Naive thymus-derived CD8-positive, alpha-beta T cell (primary cell): ENCODE results near the gene MYO18B. TPM values are rescaled to one million over a fixed set of nuclear protein-coding genes. Genes with fewer than 3 reads are reported as not detected.
A peak's percentile ranks its signal among the peaks of the same experiment; 100 is the strongest.

Source experiments
- ATAC-seq, 2 donors: fragments of 150-1000 bp; cut with Tn5 transposase in 1 of 2; sonication (Bioruptor Pico), chemical (Tn5 transposase) in 1 of 2; 1 replicate in 1 of 2; 2 replicates in 1 of 2; pipeline ENCODE4 v1.10.0; 2021; ENCODE audit warnings: mild to moderate bottlenecking in 2 of 2, moderate library complexity in 2 of 2
- POLR2A ChIA-PET: fragments of 350-600 bp; sonication (Branson Sonifier 250); formaldehyde crosslinking; loops from one replicate; lab custom pipeline; 2021; ENCODE audit warnings: antibody characterized with exemption; lab: Charles Lee
- DNase-seq, 10 donors: peaks; one replicate each; pipeline versions ENCODE4 v3.0.0 to v3.0.0-alpha.2; 2020 to 2022
- H3K27ac Mint-ChIP-seq, 10 donors: one replicate each; pipeline ENCODE4 v1.8.0; 2020 to 2022; ENCODE audit warnings: mild to moderate bottlenecking in 10 of 10, mixed read lengths in 10 of 10, moderate library complexity in 4 of 10, inconsistent platforms in 1 of 10
- H3K27me3 Mint-ChIP-seq, 5 donors: one replicate each; pipeline ENCODE4 v1.8.0; 2021 to 2022; ENCODE audit warnings: mixed read lengths in 5 of 5
- H3K36me3 Mint-ChIP-seq, 3 donors: one replicate each; pipeline ENCODE4 v1.8.0; 2020 to 2022; ENCODE audit warnings: mixed read lengths in 3 of 3, mild to moderate bottlenecking in 2 of 3, inconsistent platforms in 1 of 3
- H3K4me1 Mint-ChIP-seq, 4 donors: one replicate each; pipeline ENCODE4 v1.8.0; 2021 to 2022; ENCODE audit warnings: mixed read lengths in 4 of 4
- H3K4me3 Mint-ChIP-seq, 10 donors: one replicate each; pipeline ENCODE4 v1.8.0; 2020 to 2022; ENCODE audit warnings: mild to moderate bottlenecking in 10 of 10, mixed read lengths in 10 of 10, moderate library complexity in 6 of 10, inconsistent platforms in 1 of 10
- H3K9me3 Mint-ChIP-seq, 9 donors: one replicate each; pipeline ENCODE4 v1.8.0; 2020 to 2022; ENCODE audit warnings: mixed read lengths in 9 of 9, mild to moderate bottlenecking in 3 of 9, inconsistent platforms in 1 of 9, moderate library complexity in 1 of 9
- polyA plus RNA-seq, 3 donors: library from polyadenylated mRNA; unstranded; fragments of 300-500 nt; fragmentation: Illumina TruSeq; gene quantifications; one replicate each; pipeline ENCODE4 v1.2.3, GENCODE V29; 2021
- total RNA-seq, 8 experiments: library from RNA in 2 of 8; stranded (reverse) in 2 of 8; gene quantifications; one replicate each; pipeline ENCODE4 v1.2.3 and lab custom pipeline; 2021 to 2026

MYO18B gene
- total and polyA plus RNA-seq, 5 experiments from 2014 or later = 0.14 to 1.4 (median 1.1) TPM; not detected in 2

DNA sequence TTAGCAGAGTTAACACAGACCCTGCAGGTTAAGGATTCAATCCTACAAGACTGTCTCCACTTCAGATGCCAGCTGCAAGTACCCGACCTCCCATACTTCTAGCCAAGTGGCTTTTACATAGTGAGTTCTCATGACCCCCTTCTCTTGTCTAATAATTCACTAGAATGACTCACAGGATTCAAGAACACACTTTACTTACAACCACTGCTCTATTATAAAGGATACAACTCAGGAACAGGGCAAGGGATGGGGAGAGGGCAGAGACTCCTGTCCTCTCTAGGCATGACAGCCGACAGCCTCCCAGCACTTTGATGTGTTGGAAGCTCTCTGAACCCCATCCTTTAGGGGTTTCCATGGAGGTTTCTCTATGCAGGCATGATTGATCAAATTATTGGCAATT, 60.0 kb downstream of the MYO18B start:
- Mint-ChIP-seq H3K4me3 (no peak overlapping the region), H3K4me1 (peaks cover 0 to 1% (median 0%) of the 10 kb centered on the region in 4 donors), H3K9me3 (peaks cover 0 to 2% (median 0%) of the 10 kb centered on the region in 9 donors), H3K27me3 (peaks cover 4 to 47% (median 15%) of the 10 kb centered on the region in 5 donors), H3K36me3 (no peaks in the 10 kb centered on the region), H3K27ac (no peak overlapping the region)
- POLR2A ChIA-PET = no interaction called here
- DNase-seq (no peak), ATAC-seq (no peak)

DNA sequence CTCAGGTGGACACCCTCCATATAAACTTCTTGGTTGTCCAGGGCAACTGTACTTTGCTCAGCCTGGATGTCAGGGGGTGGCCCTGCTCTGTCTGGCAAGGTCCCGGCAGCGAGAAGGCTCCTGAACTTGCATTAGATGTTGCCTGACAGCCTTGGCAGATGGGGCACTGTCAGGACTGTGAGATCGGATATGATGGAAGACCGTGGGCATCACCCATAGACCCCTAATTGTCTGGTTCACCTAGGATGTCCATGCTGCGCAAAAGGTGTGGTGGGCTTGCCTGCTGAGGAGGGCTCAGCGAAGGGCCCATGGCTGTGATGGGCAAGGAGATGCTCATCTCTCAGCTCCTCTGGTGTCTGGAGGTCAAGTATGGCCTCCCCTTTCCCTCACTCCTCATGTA, 62.7 kb downstream of the MYO18B start:
- H3K27ac Mint-ChIP-seq = no peak overlapping the region
- H3K27me3 Mint-ChIP-seq = peaks cover 4 to 41% (median 14%) of the 10 kb centered on the region in 5 donors
- no peaks in the 10 kb centered on the region for H3K36me3 Mint-ChIP-seq
- no peak for DNase-seq
- H3K4me3 Mint-ChIP-seq = no peak overlapping the region
- POLR2A ChIA-PET = no interaction called here
- H3K4me1 Mint-ChIP-seq = peaks cover 0 to 1% (median 0%) of the 10 kb centered on the region in 4 donors
- ATAC-seq = no peak
- peaks cover 0 to 2% (median 0%) of the 10 kb centered on the region in 9 donors for H3K9me3 Mint-ChIP-seq

DNA sequence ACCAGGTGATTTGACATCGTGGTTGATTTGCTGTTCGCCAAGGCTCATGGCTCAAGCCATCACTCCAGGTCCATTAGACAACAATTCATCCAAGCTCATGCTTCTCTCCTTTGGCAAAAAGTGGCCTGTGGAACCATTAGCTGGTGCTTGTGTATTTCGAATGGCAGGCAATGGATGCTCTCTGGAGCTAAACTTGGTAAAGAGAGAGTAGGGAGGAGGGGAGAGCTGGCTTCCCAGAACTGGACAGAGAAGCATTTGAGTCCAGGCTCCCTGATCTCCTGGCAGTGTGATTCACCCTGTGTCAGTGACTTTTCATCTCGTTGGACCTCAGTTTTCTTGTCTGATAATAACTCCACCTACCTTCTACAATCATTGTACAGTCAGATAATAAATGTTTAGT, 64.6 kb downstream of the MYO18B start:
- DNase-seq = no peak
- Mint-ChIP-seq H3K4me3 (no peak overlapping the region), H3K9me3 (peaks cover 0 to 2% (median 0%) of the 10 kb centered on the region in 9 donors), H3K27me3 (peaks cover 5 to 42% (median 12%) of the 10 kb centered on the region in 5 donors), H3K4me1 (peaks cover 0 to 1% (median 0%) of the 10 kb centered on the region in 4 donors), H3K27ac (no peak overlapping the region), H3K36me3 (no peaks in the 10 kb centered on the region)
- POLR2A ChIA-PET = no interaction called here
- ATAC-seq = no peak

DNA sequence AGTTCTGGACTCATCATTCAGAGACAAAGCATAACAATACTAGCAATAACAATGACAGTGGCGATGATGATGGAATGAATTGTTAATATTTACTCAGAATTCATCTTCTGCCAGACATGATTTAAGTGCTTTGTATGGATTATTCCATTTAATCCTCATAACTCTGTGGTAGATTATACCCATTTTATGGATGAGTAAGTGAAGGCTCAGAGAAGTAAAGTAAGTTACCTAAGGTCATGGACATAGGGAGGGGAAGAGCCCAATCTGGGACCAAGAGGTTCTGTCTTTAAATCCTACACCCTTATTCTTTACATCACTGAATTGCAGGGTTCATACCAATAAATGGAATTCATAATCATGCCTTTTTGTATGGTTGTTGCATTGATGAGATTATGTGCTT, 72.7 kb downstream of the MYO18B start:
- DNase-seq (no peak), ATAC-seq (no peak)
- POLR2A ChIA-PET = no interaction called here
- H3K27me3 Mint-ChIP-seq = peaks cover 18 to 75% (median 32%) of the 10 kb centered on the region in 5 donors
- no peak overlapping the region for H3K4me3 Mint-ChIP-seq
- no peaks in the 10 kb centered on the region for H3K4me1 Mint-ChIP-seq
- H3K36me3 Mint-ChIP-seq = no peaks in the 10 kb centered on the region
- H3K27ac Mint-ChIP-seq = no peak overlapping the region
- peaks cover 0 to 3% (median 0%) of the 10 kb centered on the region in 9 donors for H3K9me3 Mint-ChIP-seq

DNA sequence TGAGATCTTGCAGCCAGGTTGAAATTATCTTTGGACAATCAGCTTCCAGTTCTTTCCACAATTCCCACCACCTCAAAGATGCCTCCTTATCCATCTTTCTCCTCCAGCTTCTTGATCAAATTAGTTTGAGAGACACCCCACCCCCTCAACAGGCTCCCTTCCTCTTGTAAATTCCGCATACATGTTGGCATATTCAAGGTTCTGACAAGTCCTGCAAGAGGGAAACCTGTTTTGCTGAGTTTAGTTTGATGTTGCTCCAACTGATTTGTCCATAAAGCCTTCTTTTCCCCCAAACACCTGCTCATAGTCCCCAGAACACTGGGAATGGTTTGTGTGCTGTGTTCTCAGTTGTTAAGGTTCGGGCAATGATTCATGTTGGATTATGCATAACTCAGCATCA, 73.6 kb downstream of the MYO18B start:
- peaks cover 0 to 10% (median under 1%) of the 10 kb centered on the region in 9 donors for H3K9me3 Mint-ChIP-seq
- H3K4me3 Mint-ChIP-seq = no peak overlapping the region
- peaks cover 18 to 76% (median 32%) of the 10 kb centered on the region in 5 donors for H3K27me3 Mint-ChIP-seq
- no peaks in the 10 kb centered on the region for H3K36me3 Mint-ChIP-seq
- ATAC-seq (no peak), DNase-seq (no peak)
- H3K4me1 Mint-ChIP-seq = no peaks in the 10 kb centered on the region
- POLR2A ChIA-PET = no interaction called here
- no peak overlapping the region for H3K27ac Mint-ChIP-seq

DNA sequence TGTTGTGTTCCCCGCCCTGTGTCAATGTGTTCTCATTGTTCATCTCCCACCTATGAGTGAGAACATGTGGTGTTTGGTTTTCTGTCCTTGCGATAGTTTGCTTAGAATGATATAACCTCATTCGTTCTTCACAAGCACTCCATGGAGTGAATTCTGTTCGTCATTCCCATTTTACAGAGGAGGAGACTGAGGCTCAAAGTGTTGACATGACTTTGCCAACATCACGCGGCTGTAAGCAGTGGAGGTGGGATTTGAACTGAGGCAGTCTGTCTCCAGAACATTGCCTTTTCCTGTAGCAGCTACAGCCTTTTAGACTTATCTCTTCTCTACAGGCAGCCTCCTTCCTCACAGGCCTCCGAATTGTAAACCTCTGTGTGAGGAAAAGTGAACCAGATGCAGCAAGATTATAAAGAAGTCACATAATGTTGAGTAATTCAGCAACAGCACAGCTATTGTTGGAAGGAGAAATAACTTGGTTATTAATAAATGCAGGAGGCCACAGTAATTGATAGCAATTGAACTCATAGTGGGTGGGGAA, 74.6 kb downstream of the MYO18B start:
- Mint-ChIP-seq H3K4me1 (no peaks in the 10 kb centered on the region), H3K9me3 (peaks cover 0 to 10% (median 4%) of the 10 kb centered on the region in 9 donors), H3K27ac (no peak overlapping the region), H3K36me3 (peaks cover 0 to 5% (median 0%) of the 10 kb centered on the region in 3 donors), H3K27me3 (peaks cover 20 to 66% (median 41%) of the 10 kb centered on the region in 5 donors), H3K4me3 (no peak overlapping the region)
- ATAC-seq (no peak), DNase-seq (no peak)
- POLR2A ChIA-PET = no interaction called here

DNA sequence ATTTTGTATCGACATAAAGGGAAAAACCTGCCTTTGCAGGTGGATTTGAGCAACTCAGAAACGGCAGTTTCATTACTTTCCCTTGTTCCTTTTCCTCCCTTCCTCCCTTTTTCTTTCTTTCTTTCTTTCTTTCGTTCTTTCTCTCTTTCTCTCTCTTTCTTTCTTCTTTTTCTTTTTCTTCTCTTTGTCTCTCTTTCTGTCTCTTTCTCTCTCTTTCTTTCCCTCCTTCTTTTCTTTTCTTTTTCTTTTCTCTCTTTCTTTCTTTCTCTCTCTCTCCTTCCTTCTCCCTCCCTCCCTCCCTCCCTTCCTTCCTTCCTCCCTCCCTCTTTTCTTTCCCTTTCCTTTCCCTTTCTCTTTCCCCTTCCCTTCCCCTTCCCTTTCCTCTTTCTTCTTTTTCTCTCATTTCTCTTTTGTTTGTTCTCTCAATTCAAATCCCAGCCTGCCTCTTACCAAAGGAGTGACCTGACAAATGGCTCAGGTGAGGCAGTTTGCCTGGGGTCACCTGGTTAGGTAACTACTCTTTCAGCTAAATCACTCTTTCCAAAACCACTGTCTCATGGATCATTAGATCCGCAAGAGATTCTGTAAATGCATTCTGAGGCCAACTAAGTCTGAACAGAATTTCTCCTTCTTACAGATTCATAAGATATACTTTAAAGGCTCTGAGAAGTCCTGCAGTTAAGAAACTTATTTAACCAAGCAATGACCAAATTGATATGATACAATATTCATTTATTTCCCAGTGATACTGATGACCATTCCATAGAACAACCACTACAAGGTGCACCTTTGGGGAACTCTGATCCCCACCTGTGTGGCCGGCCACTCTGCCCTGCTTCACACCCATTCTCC, 75.3 kb downstream of the MYO18B start:
- DNase-seq (no peak), ATAC-seq (no peak)
- Mint-ChIP-seq H3K27me3 (peaks cover 24 to 65% (median 46%) of the 10 kb centered on the region in 5 donors), H3K4me3 (no peak overlapping the region), H3K4me1 (no peaks in the 10 kb centered on the region), H3K9me3 (peaks cover 0 to 16% (median 7%) of the 10 kb centered on the region in 9 donors), H3K36me3 (peaks cover 0 to 5% (median 0%) of the 10 kb centered on the region in 3 donors), H3K27ac (no peak overlapping the region)
- POLR2A ChIA-PET = no interaction called here

DNA sequence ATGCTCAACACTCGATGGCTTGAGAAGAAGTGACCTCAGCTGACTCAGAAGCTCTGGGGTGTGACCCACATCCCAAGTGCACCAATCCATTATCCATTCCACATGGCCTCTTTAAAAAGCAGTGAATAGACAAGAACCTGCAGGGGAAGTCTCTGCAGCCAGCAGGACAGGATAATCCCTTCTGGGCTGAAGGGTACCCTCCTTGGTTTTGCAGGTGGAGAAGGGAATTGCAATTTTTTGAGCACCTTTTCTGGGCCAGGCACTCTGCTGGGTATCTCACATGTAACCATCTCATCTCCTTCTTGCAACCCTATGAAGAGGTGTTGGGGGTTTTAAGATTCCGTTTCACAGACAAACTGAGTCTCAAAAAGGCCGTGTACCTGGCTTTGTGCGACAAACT, 76.6 kb downstream of the MYO18B start:
- POLR2A ChIA-PET = no interaction called here
- Mint-ChIP-seq H3K36me3 (peaks cover 0 to 5% (median 0%) of the 10 kb centered on the region in 3 donors), H3K9me3 (peaks cover 0 to 20% (median 7%) of the 10 kb centered on the region in 9 donors), H3K27me3 (peaks cover 28 to 66% (median 46%) of the 10 kb centered on the region in 5 donors), H3K4me3 (no peak overlapping the region), H3K4me1 (no peaks in the 10 kb centered on the region), H3K27ac (no peak overlapping the region)
- no peak for ATAC-seq
- no peak for DNase-seq

DNA sequence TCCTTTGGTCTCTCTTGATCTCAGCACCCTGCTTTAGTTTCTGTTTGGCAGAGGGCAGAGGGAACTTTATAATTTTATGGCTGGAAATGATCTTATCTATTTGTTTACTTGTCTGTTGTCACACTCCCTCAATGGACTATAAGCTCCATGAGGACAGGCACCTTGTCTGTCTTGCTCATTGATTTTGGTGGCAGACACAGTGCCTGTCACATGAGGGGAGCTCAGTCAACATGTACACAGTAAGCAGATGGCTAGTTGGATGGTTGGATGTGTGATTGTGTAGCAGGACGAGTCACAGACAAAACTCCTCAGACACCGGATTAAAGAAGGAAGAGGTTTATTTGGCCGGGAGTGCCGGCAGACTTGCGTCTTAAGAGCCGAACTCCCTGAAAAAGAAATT, 80.4 kb downstream of the MYO18B start:
- H3K27ac Mint-ChIP-seq = no peak overlapping the region
- ATAC-seq (no peak), DNase-seq (peak in 1 of 10 donors; percentile 7)
- no peaks in the 10 kb centered on the region for H3K4me1 Mint-ChIP-seq
- H3K27me3 Mint-ChIP-seq = peaks cover 25 to 52% (median 45%) of the 10 kb centered on the region in 5 donors
- H3K9me3 Mint-ChIP-seq = peaks cover 0 to 20% (median 7%) of the 10 kb centered on the region in 9 donors
- H3K4me3 Mint-ChIP-seq = no peak overlapping the region
- POLR2A ChIA-PET = no interaction called here
- peaks cover 0 to 5% (median 0%) of the 10 kb centered on the region in 3 donors for H3K36me3 Mint-ChIP-seq

DNA sequence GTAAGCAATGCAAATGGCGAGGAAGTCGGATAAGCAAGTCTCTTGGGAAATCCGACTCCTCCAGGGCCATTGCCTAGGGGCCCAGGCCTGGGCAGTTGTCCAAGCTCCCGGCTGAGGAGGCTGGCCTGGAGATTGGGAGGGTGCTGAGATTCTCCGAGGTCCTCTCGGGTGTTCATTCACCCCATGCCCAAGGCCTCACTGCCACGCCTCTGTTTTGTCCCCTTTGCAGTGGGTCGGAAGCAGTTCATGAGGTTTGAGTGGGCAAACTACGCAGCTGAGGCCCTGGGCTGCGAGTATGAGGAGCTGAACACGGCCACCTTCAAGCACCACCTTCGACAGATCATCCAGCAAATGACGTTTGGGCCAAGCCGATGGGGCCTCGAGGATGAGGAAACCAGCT, 81.3 kb downstream of the MYO18B start:
- peaks cover 0 to 20% (median 7%) of the 10 kb centered on the region in 9 donors for H3K9me3 Mint-ChIP-seq

DNA sequence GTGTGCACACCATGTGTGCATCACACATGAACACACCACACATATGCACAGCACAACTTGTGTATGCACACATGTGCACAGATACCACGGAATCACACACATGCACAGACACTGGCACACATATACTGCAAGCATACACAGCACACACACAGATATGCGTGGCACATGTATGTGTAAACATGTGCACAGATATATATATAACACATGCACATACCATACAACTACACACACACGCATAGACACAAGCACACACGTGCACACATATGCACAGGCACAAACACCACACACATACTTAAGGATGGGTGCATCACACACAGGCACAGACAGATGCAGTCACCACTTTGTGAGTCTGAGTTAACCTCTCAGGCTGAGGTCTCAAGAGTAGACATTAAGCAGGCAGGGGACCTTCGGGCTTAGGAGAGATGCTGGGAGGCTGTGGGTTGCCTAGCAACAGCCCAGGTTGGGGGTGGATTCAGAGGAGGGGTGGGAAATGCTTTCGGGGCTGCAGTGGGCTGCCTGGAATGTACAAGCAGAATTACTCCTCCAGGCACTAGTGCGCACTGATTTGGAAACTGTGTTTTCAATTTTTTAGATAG, 82.9 kb downstream of the MYO18B start:
- DNase-seq = no peak
- H3K9me3 Mint-ChIP-seq = peaks cover 0 to 15% (median 6%) of the 10 kb centered on the region in 9 donors
- ATAC-seq = no peak
- POLR2A ChIA-PET = no interaction called here
- no peak overlapping the region for H3K4me3 Mint-ChIP-seq
- peaks cover 16 to 40% (median 28%) of the 10 kb centered on the region in 5 donors for H3K27me3 Mint-ChIP-seq
- H3K27ac Mint-ChIP-seq = no peak overlapping the region
- H3K4me1 Mint-ChIP-seq = no peaks in the 10 kb centered on the region
- H3K36me3 Mint-ChIP-seq = peaks cover 0 to 5% (median 0%) of the 10 kb centered on the region in 3 donors

More for the DNA sequence above, 81.3 kb downstream of the MYO18B start:
- Mint-ChIP-seq H3K4me3 (no peak overlapping the region), H3K4me1 (no peaks in the 10 kb centered on the region), H3K27ac (no peak overlapping the region), H3K27me3 (peaks cover 20 to 43% (median 37%) of the 10 kb centered on the region in 5 donors), H3K36me3 (peaks cover 0 to 5% (median 0%) of the 10 kb centered on the region in 3 donors)
- ATAC-seq (no peak), DNase-seq (no peak)
- POLR2A ChIA-PET = no interaction called here

DNA sequence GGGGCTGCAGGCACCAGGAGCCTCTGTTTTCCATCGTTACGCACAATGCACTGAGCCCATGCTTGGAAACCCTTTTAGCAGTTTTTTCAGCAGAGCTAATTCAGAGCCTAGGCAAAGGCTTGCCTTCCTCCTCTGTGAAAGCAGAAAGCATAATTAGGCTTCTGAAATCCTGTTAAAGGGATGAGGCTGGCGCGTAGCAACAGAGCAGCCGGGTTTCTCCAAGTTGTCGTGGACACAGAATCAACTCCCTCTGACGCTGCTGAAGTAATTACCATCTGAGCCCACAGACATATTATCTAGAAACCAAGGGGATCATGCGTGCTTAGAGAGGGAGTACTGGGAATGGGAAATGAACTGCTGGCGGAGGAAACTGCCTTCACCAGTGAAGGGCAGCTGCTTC, 85.4 kb downstream of the MYO18B start:
- Mint-ChIP-seq H3K4me1 (no peaks in the 10 kb centered on the region), H3K27ac (no peak overlapping the region), H3K9me3 (peaks cover 0 to 4% (median 0%) of the 10 kb centered on the region in 9 donors), H3K36me3 (no peaks in the 10 kb centered on the region), H3K27me3 (peaks cover 11 to 23% (median 19%) of the 10 kb centered on the region in 5 donors), H3K4me3 (no peak overlapping the region)
- no peak for ATAC-seq
- no peak for DNase-seq
- POLR2A ChIA-PET = no interaction called here

DNA sequence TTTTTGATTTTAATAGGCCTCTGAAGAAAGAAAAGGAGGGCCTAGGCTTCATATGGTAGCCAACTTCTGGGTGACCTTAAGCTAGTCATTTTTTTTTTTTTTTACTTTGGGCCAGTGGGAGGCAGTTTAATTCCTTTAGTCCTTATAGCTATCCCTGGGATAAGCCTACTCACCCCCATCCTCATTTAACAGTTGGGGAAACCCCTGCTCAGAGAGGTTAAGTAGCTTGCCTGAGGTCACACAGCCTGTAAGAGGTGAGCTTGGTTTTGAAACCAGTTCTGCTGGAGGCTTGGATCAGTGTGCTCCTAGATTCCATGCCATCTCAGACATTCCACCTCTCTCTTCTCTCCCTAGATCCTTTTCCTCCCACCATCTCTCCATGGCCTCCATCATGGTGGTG, 86.4 kb downstream of the MYO18B start:
- H3K36me3 Mint-ChIP-seq = no peaks in the 10 kb centered on the region
- no peak overlapping the region for H3K4me3 Mint-ChIP-seq
- peaks cover 0 to 2% (median 0%) of the 10 kb centered on the region in 9 donors for H3K9me3 Mint-ChIP-seq
- H3K27me3 Mint-ChIP-seq = peaks cover 8 to 17% (median 10%) of the 10 kb centered on the region in 5 donors
- no peak overlapping the region for H3K27ac Mint-ChIP-seq
- POLR2A ChIA-PET = no interaction called here
- H3K4me1 Mint-ChIP-seq = no peaks in the 10 kb centered on the region
- ATAC-seq (no peak), DNase-seq (no peak)
